WTC11 (cell line): ENCODE results near the gene FKBP14. TPM values are rescaled to one million over a fixed set of nuclear protein-coding genes. Genes with fewer than 3 reads are reported as not detected.
A peak's percentile ranks its signal among the peaks of the same experiment; 100 is the strongest.

Source experiments
- ATAC-seq: fragments of 200-7000 bp; cut with Tn5 transposase; 2 replicates; pipeline ENCODE4 v1.10.0; 2021; ENCODE audit warnings: mild to moderate bottlenecking, moderate library complexity
- CTCF ChIA-PET: fragments of 300-600 bp; sonication (Branson Sonifier 250); formaldehyde crosslinking; loops from one replicate; lab custom pipeline; 2021; ENCODE audit warnings: antibody characterized with exemption; lab: Charles Lee
- POLR2A ChIA-PET: fragments of 350-600 bp; sonication (Branson Sonifier 250); formaldehyde crosslinking; loops from one replicate; lab custom pipeline; 2021; ENCODE audit warnings: antibody characterized with exemption; lab: Charles Lee
- DNase-seq: peaks from one replicate; pipeline ENCODE4 v3.0.0; 2021; ENCODE audit warnings: low spot score
- H3K27ac Mint-ChIP-seq: 2 replicates; pipeline ENCODE4 v1.8.0; 2021; ENCODE audit warnings: mixed read lengths
- H3K27me3 Mint-ChIP-seq: 2 replicates; pipeline ENCODE4 v1.8.0; 2021; ENCODE audit warnings: low read depth, mild to moderate bottlenecking, moderate library complexity, mixed read lengths
- H3K36me3 Mint-ChIP-seq: 2 replicates; pipeline ENCODE4 v1.8.0; 2021; ENCODE audit warnings: mixed read lengths
- H3K4me1 Mint-ChIP-seq: 2 replicates; pipeline ENCODE4 v1.8.0; 2022; ENCODE audit warnings: mixed read lengths
- H3K4me3 Mint-ChIP-seq: 2 replicates; pipeline ENCODE4 v1.8.0; 2021; ENCODE audit warnings: mild to moderate bottlenecking, moderate library complexity, mixed read lengths
- H3K9me3 Mint-ChIP-seq: 2 replicates; pipeline ENCODE4 v1.8.0; 2021; ENCODE audit warnings: mixed read lengths
- CBFB ChIP-seq: sonication (generic); formaldehyde crosslinking; IDR thresholded peaks from 2 replicates; pipeline ENCODE4 v1.8.1; 2022; ENCODE audit warnings: mild to moderate bottlenecking, low read depth, missing genetic modification reagents
- E2F5 ChIP-seq: sonication (generic); formaldehyde crosslinking; IDR thresholded peaks from 2 replicates; pipeline ENCODE4 v1.8.1; 2022; ENCODE audit warnings: mild to moderate bottlenecking, moderate library complexity, missing genetic modification reagents
- ELF4 ChIP-seq: sonication (generic); formaldehyde crosslinking; IDR thresholded peaks from 2 replicates; pipeline ENCODE4 v1.8.1; 2022; ENCODE audit warnings: low read depth, mild to moderate bottlenecking, moderate library complexity, missing genetic modification reagents
- FOXP4 ChIP-seq: sonication (generic); formaldehyde crosslinking; IDR thresholded peaks from 2 replicates; pipeline ENCODE4 v1.8.0; 2022; ENCODE audit warnings: mild to moderate bottlenecking, missing genetic modification reagents
- HMGXB4 ChIP-seq: sonication (generic); formaldehyde crosslinking; IDR thresholded peaks from 2 replicates; pipeline ENCODE4 v1.8.1; 2023; ENCODE audit warnings: mild to moderate bottlenecking, moderate library complexity, missing genetic modification reagents
- IRF2 ChIP-seq: sonication (generic); formaldehyde crosslinking; IDR thresholded peaks from 2 replicates; pipeline ENCODE4 v1.8.0; 2022; ENCODE audit warnings: low read depth, missing genetic modification reagents, borderline replicate concordance
- JAZF1 ChIP-seq: fragments of 250-450 bp; sonication (Bioruptor Pico); IDR thresholded peaks from 2 replicates; pipeline ENCODE4 v1.9.0; 2021; ENCODE audit warnings: moderate library complexity, mild to moderate bottlenecking, inconsistent platforms
- JUN ChIP-seq: sonication (generic); formaldehyde crosslinking; IDR thresholded peaks from 2 replicates; pipeline ENCODE4 v1.8.0; 2023; ENCODE audit warnings: mild to moderate bottlenecking, missing genetic modification reagents
- MAX ChIP-seq: sonication (generic); formaldehyde crosslinking; IDR thresholded peaks from 2 replicates; pipeline ENCODE4 v1.8.0; 2022; ENCODE audit warnings: mild to moderate bottlenecking, missing genetic modification reagents
- MYBL2 ChIP-seq: sonication (generic); formaldehyde crosslinking; IDR thresholded peaks from 2 replicates; pipeline ENCODE4 v1.8.1; 2023; ENCODE audit warnings: mild to moderate bottlenecking, moderate library complexity, missing genetic modification reagents
- NFATC4 ChIP-seq: fragments of 250-450 bp; sonication (Bioruptor Pico); IDR thresholded peaks from 2 replicates; pipeline ENCODE4 v1.9.0; 2021; ENCODE audit warnings: mild to moderate bottlenecking
- TEAD4 ChIP-seq: sonication (generic); formaldehyde crosslinking; IDR thresholded peaks from 2 replicates; pipeline ENCODE4 v1.8.0; 2022; ENCODE audit warnings: mild to moderate bottlenecking, missing genetic modification reagents
- USF2 ChIP-seq: sonication (generic); formaldehyde crosslinking; IDR thresholded peaks from 2 replicates; pipeline ENCODE4 v1.8.1; 2023; ENCODE audit warnings: mild to moderate bottlenecking, missing genetic modification reagents, moderate library complexity
- ZNF121 ChIP-seq: sonication (generic); formaldehyde crosslinking; IDR thresholded peaks from 2 replicates; pipeline ENCODE4 v1.8.0; 2023; ENCODE audit warnings: missing genetic modification reagents
- ZNF416 ChIP-seq: fragments of 250-450 bp; sonication (Bioruptor Pico); IDR thresholded peaks from 2 replicates; pipeline ENCODE4 v1.9.0; 2021; ENCODE audit warnings: mild to moderate bottlenecking, inconsistent platforms
- total RNA-seq: library from RNA; stranded (reverse); gene quantifications from 3 replicates; pipeline ENCODE4 v1.2.3, GENCODE V29; 2021
- TF ChIP-seq, protein P1 (sequence below): sonication (generic); formaldehyde crosslinking; IDR thresholded peaks from 2 replicates; pipeline ENCODE4 v1.8.1; 2022; ENCODE audit warnings: low read depth, mild to moderate bottlenecking, moderate library complexity, missing genetic modification reagents, borderline replicate concordance
- TF ChIP-seq, protein P2 (sequence below): sonication (generic); formaldehyde crosslinking; IDR thresholded peaks from 2 replicates; pipeline ENCODE4 v1.8.1; 2022; ENCODE audit warnings: mild to moderate bottlenecking, missing genetic modification reagents, moderate library complexity, borderline replicate concordance
- TF ChIP-seq, protein P3 (sequence below): sonication (generic); formaldehyde crosslinking; IDR thresholded peaks from 2 replicates; pipeline ENCODE4 v1.8.1; 2023; ENCODE audit warnings: mild to moderate bottlenecking, missing genetic modification reagents

Gene FKBP14
- total RNA-seq, 1 experiment from 2014 or later = 23.0 TPM

DNA sequence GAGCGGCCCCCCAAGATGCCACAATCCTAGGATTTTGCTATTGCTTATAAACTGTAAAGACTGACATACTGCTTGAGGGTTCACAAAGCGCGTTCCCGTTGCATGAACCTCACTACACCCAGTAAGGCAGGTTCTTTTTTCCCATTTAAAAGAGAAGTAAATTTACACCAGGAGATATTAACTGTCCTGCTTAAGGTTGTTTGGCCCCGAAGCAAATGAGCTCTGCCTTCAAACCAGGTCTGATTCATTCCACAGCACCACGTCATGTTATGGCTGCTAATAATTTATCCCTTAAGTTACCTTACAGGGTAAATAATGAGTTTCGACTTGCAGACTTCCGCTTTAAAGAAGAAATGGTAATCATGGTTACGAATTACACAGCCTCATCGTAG is 559 bp upstream of the FKBP14 start:
- ChIA-PET CTCF (interaction anchor here (1.0 to 3.7 kb wide), 2 partner anchors 8 to 35 kb away, joined by 3 to 20 read pairs; no protein-coding TSS in a partner anchor), POLR2A (interaction anchor here (0.5 to 1.7 kb wide), 2 partner anchors 29 to 39 kb away, joined by 4 to 5 read pairs; no protein-coding TSS in a partner anchor)
- Mint-ChIP-seq H3K4me3 (no peak overlapping the region; the same call in 1 of the 2 replicates), H3K9me3 (no peaks in the 10 kb centered on the region), H3K4me1 (peaks cover 30% of the 10 kb centered on the region)
- no peak for DNase-seq
- TF ChIP-seq, protein P1, sequence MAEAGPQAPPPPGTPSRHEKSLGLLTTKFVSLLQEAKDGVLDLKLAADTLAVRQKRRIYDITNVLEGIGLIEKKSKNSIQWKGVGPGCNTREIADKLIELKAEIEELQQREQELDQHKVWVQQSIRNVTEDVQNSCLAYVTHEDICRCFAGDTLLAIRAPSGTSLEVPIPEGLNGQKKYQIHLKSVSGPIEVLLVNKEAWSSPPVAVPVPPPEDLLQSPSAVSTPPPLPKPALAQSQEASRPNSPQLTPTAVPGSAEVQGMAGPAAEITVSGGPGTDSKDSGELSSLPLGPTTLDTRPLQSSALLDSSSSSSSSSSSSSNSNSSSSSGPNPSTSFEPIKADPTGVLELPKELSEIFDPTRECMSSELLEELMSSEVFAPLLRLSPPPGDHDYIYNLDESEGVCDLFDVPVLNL (CRISPR knock-in tag) = no peak
- no peak for TF ChIP-seq E2F5 (CRISPR knock-in tag)
- TF ChIP-seq TEAD4 (CRISPR knock-in tag) = no peak
- no peak for TF ChIP-seq FOXP4 (CRISPR knock-in tag)
- TF ChIP-seq, all 79 proteins: peak for 0
- no peak; the same call in 1 of the 2 replicates for ATAC-seq
- H3K27me3 Mint-ChIP-seq = no peaks in the 10 kb centered on the region
- peak overlapping the region; percentile 98 for H3K27ac Mint-ChIP-seq
- peaks cover 12% of the 10 kb centered on the region; the same call in 1 of the 2 replicates for H3K36me3 Mint-ChIP-seq

DNA sequence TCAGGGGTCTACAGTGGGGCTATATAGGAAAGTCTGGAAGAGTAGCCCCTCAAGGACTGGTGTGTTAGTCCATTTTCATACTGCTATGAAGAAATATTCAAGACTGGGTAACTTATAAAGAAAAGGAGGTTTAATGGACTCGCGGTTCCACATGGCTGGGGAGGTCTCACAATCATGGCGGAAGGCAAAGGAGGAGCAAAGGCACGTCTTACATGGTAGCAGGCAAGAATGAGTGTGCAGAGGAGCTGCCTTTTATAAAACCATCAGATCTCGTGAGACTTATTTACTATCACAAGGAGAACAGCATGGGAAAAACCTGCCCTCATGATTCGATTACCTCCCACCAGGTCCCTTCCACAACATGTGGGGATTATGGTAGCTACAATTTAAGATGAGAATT is 3.0 kb downstream of the FKBP14 start:
- Mint-ChIP-seq H3K4me1 (peaks cover 30% of the 10 kb centered on the region), H3K36me3 (peaks cover 16% of the 10 kb centered on the region), H3K9me3 (no peaks in the 10 kb centered on the region), H3K27ac (no peak overlapping the region), H3K4me3 (peak overlapping the region; percentile 40), H3K27me3 (no peaks in the 10 kb centered on the region)
- DNase-seq (no peak), ATAC-seq (no peak)
- ChIA-PET POLR2A (no interaction called here), CTCF (interaction anchor here (0.8 kb wide), 1 partner anchor 11 kb away, joined by 3 read pairs; no protein-coding TSS in a partner anchor)
- TF ChIP-seq ELF4 = no peak
- TF ChIP-seq, protein P2, sequence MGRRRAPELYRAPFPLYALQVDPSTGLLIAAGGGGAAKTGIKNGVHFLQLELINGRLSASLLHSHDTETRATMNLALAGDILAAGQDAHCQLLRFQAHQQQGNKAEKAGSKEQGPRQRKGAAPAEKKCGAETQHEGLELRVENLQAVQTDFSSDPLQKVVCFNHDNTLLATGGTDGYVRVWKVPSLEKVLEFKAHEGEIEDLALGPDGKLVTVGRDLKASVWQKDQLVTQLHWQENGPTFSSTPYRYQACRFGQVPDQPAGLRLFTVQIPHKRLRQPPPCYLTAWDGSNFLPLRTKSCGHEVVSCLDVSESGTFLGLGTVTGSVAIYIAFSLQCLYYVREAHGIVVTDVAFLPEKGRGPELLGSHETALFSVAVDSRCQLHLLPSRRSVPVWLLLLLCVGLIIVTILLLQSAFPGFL = no peak
- TF ChIP-seq, protein P3, sequence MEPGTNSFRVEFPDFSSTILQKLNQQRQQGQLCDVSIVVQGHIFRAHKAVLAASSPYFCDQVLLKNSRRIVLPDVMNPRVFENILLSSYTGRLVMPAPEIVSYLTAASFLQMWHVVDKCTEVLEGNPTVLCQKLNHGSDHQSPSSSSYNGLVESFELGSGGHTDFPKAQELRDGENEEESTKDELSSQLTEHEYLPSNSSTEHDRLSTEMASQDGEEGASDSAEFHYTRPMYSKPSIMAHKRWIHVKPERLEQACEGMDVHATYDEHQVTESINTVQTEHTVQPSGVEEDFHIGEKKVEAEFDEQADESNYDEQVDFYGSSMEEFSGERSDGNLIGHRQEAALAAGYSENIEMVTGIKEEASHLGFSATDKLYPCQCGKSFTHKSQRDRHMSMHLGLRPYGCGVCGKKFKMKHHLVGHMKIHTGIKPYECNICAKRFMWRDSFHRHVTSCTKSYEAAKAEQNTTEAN (CRISPR knock-in tag) = no peak
- no peak for TF ChIP-seq NFATC4 (CRISPR knock-in tag)

DNA sequence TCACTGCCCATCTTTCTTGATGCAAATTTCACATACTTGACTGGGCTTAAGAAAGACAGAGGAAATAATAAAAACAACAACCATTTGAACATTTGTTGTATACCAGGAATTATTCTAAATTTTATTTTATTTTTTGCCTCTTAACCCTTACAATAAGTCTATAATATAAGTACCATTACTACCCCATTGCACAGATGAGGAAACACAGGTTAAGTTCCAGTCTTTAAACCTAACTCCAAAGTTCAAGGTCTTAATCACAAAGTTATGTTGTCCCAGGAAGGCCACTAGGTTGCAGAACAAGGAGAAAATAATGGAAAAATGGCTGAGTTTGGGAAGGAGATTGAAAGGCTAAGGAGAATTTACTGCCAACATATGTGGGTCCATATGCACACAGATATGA is 3.5 kb downstream of the FKBP14 start:
- H3K27me3 Mint-ChIP-seq = no peaks in the 10 kb centered on the region
- H3K9me3 Mint-ChIP-seq = no peaks in the 10 kb centered on the region
- CTCF ChIA-PET = interaction anchor here (0.8 kb wide), 1 partner anchor 11 kb away, joined by 3 read pairs; no protein-coding TSS in a partner anchor
- DNase-seq (no peak), ATAC-seq (no peak)
- peak overlapping the region; percentile 40; the same call in 1 of the 2 replicates for H3K4me3 Mint-ChIP-seq
- peaks cover 21% of the 10 kb centered on the region for H3K36me3 Mint-ChIP-seq
- H3K4me1 Mint-ChIP-seq = peaks cover 30% of the 10 kb centered on the region
- POLR2A ChIA-PET = no interaction called here
- H3K27ac Mint-ChIP-seq = no peak overlapping the region
- TF ChIP-seq JAZF1 (no peak), ZNF121 (CRISPR knock-in tag) (no peak), HMGXB4 (no peak), JUN (no peak), IRF2 (CRISPR knock-in tag) (no peak), ZNF416 (CRISPR knock-in tag) (no peak), USF2 (CRISPR knock-in tag) (no peak), CBFB (CRISPR knock-in tag) (no peak), MAX (CRISPR knock-in tag) (no peak), MYBL2 (CRISPR knock-in tag) (no peak), FOXP4 (CRISPR knock-in tag) (no peak)
- TF ChIP-seq, protein P2 = no peak
